ENCODE data around the gene OR5AK2. TPM values are rescaled to one million over a fixed set of nuclear protein-coding genes. Genes with fewer than 3 reads are reported as not detected.

The OR5AK2 gene
- total RNA-seq, 1 experiment from 2014 or later, result not detected

Other genes starting within 250 kb of the OR5AK2 start
- gene OR9G4, start 240.2 kb upstream of the OR5AK2 start, total RNA-seq (2014; rRNA removed; shearing (Covaris generic)), result not detected in 2 replicates
- gene LRRC55, start 193.0 kb downstream of the OR5AK2 start, total RNA-seq (2014; rRNA removed; shearing (Covaris generic)), result 0.04 and 0.10 TPM in 2 replicates
- gene APLNR, start 248.3 kb downstream of the OR5AK2 start, total RNA-seq (2014; rRNA removed; shearing (Covaris generic)), result 1.4 and 3.4 TPM in 2 replicates